HT1080 (cell line): ENCODE data around the gene GRHPR. TPM values are rescaled to one million over a fixed set of nuclear protein-coding genes. Genes with fewer than 3 reads are reported as not detected.
"Not testable (repeated sequence)": the region's sequence is repeated elsewhere in the genome, so short reads cannot be mapped to it uniquely, and the experiment has no call there.

Experiments used
- DNase-seq: peaks from one replicate; pipeline ENCODE4 v3.0.0-alpha.2; 2015; ENCODE audit warnings: low read depth
- total RNA-seq: library from RNA; depleted of rRNA; stranded (reverse); fragments of >200 nt; shearing (Covaris generic); gene quantifications from 2 replicates; pipeline ENCODE4 v1.2.3, GENCODE V29; 2014

GRHPR gene
- total RNA-seq, 1 experiment from 2014 or later = 149 TPM

DNA sequence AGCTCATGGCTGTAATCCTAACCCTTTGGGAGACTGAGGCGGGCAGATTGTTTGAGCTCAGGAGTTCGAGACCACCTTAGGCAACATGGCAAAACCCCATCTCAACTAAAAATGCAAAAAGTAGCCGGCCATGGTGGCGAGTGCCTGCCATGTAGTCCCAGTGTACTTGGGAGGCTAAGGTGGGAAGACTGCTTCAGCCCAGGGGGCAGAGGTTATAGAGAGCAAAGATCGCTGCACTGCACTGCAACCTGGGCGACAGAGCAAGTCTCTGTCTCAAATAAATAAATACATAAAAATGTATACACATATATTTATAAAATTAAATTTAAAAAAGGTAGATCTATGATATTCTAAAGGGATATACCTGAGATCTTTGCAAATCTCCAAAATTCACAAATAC is 23.3 kb downstream of the GRHPR start:
- no peak for DNase-seq

DNA sequence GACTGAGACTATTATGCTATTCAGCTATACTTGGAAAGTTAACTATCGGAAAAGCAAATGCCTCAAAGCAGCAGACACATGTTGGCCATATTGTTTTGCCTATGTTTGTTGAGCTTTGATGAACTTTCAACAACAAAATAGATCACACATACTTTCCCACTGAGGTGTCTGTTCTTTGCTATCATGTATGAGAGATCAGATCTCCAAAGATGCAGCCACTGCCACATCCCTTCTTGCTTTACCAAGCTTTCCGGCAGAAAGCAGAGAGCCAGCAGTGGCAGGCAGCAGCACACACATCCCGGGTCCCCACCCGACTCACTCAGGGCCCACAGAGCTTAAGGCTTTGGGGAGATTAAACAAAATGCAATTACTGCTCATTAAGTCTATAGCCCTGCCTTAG is 23.9 kb downstream of the GRHPR start:
- DNase-seq = no peak

GRCh38 chr9:37447111-37447510 is 24.6 kb downstream of the GRHPR start:
- DNase-seq = no peak

DNA sequence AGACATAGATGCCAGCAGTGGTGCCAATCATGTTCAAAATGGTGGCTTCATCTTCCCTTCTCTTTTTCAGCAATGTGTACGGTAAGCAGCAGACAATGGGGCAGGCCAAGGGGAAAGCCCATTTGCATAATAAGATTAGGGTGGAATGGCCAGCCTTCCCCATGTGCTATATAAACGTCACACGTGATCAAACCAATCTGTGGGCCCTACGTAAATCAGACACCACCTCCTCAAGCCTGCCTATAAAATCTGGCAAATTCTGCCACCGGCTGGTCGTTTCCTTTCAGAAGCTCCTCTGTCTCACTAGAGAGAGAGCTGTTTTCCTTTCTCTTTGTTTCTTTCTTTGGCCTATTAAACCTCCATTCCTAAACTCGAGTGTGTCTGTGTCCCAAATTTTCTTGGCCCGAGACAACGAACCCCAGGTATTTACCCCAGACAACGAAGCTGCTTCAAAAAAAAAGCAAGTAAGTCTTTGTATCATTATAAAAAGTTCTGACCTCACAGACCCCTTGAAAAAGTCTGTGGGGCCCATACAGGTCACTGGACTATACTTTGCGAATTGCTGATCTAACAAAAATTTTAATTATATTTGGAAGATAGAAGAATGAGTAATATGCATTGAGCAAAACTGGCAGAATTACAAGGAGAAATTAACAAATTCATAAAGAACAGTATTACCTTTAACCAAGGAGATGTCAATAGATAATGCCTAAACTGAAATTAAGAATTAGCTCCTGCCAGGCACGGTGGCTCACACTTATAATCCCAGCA is 27.6 kb downstream of the GRHPR start:
- DNase-seq = no peak

DNA sequence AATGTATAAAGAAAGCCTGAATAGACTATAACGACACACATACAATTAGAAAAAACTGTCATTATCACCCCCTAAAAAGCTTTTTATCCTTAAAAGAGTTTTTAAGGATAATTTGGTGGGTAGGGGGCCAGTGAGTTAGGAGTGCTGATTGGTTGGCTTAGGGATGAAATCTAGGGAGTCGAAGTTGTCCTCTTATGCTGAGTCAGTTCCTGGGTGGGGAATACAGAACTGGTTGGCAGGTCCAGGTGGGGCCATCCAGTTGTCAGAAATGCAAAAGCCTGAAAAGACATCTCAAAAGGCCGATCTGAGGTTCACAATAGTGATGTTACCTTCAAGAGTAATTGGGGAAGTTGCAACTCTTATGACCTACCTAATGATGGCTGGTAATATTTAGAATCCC is 29.1 kb downstream of the GRHPR start:
- no peak for DNase-seq

- DNase-seq = no peak
These were observed 30.1 kb downstream of the GRHPR start for GRCh38 chr9:37452611-37453010.

- DNase-seq = no peak
These were observed 31.3 kb downstream of the GRHPR start for GRCh38 chr9:37453827-37454226.

GRCh38 chr9:37454238-37454637 is 31.7 kb downstream of the GRHPR start:
- no peak for DNase-seq

- DNase-seq = no peak
These were observed 33.6 kb downstream of the GRHPR start for GRCh38 chr9:37455884-37456647.

DNA sequence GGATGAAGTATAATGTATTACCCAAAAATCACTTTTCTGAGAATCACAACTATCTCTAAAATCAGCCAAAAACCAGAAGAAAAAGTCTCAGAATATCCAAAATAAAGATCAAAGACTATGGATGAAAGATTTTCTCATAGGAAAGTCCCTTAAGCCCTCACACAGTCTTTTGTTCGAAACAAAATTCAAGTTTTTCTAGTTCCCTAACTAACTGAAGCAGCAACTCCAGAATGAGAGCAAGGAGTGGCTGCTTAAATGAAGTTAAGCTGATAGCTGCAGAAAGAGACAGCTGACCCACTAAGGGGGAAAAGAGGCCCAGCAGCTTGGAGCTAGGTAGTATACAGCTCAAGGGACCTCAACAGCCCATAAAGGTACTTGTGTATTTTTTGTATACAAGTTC is 34.3 kb downstream of the GRHPR start:
- DNase-seq = no peak

DNA sequence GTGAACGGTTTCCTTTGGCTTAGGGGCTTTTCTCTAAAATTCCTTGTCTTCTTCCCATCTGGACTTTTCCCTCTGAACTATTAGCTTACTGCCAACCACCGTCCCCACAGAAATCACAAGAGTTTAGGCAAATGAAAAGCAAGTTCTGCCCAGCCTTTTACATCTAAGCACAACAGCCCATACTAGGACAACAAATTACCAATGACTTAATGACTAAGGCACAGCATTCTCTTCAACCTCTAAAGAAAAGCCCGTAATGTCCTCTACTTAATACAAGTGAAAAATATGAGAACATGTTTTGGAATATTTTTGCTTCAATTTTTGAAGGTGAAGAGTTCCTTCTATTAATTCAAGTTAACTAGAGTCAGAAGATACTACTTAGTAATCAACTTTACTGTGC is 41.5 kb downstream of the GRHPR start:
- no peak for DNase-seq

GRCh38 chr9:37464426-37465248 is 42.1 kb downstream of the GRHPR start:
- DNase-seq = no peak

DNA sequence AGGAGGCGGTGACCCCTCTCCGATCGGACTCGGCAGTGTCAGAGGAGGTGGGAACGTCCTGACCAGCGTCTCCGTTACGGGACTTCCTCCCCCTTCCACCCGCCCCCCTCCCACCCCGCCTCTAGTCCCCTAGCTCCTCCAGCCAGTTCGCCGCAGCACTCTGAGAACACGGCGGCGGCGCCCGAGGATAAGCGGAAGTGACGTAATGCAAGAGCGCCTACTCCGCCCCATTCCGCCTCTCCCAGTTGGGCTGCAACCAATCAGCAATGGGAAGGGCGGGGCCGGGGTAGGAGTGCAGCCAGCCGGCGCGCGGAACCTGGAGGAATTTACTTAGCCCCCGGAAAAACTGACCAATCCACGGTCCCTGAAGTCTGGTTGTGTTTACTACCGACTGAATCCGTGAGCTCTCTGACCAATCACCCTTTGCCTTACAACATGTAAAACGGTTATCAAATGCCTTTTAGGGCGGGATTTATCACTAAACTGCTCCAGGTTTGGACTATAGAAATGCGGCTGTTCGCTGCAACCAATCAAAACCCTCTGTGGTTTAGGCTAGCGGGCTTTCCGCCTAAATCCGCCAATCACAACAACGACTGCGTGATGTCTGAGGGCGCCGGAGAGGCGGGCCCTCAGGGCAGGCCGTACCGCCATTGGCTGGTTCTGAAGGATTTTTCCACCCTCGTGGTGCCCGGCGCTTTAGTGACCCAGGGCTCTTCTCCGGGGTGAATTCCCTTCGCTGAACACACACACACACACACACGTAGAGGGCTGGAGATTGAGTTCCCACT is 42.9 kb downstream of the GRHPR start, which contains the start of gene ZBTB5:
TSS of gene ZBTB5 (minus strand) at position 202 of the 788 bp plus-strand sequence. CDS start 22,899 bp downstream, outside the sequence.
- peak; percentile 100 for DNase-seq

GRCh38 chr9:37466037-37466709 is 43.7 kb downstream of the GRHPR start:
- DNase-seq = peak; percentile 81

DNA sequence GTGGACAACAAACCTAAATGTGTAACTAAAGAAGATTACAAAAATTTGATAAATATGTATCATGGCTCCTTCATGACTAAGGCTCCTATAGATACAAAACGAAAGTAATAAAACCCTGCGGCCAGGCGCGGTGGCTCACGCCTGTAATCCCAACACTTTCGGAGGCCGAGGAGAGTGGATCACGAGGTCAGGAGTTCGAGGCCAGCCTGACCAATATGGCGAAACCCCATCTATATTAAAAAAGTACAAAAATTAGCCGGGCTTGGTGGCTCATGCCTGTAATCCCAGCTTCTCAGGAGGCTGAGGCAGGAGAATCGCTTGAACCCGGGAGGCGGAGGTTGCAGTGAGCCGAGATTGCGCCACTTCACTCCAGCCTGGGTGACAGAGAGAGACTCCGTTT is 45.0 kb downstream of the GRHPR start:
- not testable (repeated sequence) for DNase-seq

GRCh38 chr9:37468620-37469019 is 46.1 kb downstream of the GRHPR start:
- DNase-seq = no peak

- peak; percentile 98 for DNase-seq
These were observed 49.6 kb downstream of the GRHPR start for GRCh38 chr9:37471942-37472684.

- DNase-seq = not testable (repeated sequence)
These were observed 51.5 kb downstream of the GRHPR start for GRCh38 chr9:37473982-37474381.

DNA sequence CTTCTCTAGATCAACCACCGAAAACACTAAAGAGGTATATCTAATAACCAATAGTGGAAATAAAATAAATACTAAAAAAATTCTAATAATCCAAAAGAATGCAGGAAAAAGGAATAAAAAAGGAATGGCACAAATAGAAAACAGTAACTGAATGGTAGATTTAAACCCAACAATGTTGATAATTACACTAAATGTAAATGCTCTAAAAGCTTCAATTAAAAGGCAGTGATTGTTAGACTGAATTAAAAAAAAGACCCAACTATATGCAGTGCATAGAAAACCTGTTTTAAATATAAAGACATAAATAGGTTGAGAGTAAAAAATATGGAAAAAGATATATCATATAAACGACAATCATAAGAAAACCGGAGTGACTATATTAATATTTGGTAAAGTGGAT is 51.9 kb downstream of the GRHPR start:
- DNase-seq = no peak

DNA sequence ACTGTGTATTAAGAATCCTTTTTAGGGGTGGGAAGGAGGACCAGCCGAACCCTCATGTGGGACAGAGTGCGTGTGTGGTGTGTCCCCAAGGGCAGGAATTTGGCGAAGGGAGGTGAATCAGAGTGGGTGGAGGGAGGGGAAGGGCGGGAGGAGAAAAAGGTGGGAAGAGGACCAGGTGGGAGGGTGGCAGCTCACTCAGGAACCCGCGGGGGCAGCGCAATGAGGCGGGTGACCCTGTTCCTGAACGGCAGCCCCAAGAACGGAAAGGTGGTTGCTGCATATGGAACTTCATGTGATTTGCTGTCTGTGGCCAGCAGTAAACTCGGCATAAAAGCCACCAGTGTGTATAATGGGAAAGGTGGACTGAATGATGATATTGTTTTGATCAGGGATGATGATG is 54.4 kb downstream of the GRHPR start:
- no peak for DNase-seq
